Endodermal cell (in vitro differentiated cells): ENCODE data around the gene SMYD1. TPM values are rescaled to one million over a fixed set of nuclear protein-coding genes. Genes with fewer than 3 reads are reported as not detected.

Experiments
- DNase-seq: peaks from one replicate; pipeline ENCODE4 v3.0.0-alpha.2; 2017
- H3K27ac ChIP-seq: 2 replicates; pipeline ENCODE4 v1.5.1; 2013; ENCODE audit warnings: mild to moderate bottlenecking, low read depth, low read length, moderate library complexity
- H3K27me3 ChIP-seq: 2 replicates; pipeline ENCODE4 v1.6.1; 2013; ENCODE audit warnings: mild to moderate bottlenecking, low read length, moderate library complexity; ENCODE audit not compliant: insufficient read depth, control insufficient read depth, poor library complexity, severe bottlenecking
- H3K36me3 ChIP-seq: 2 replicates; pipeline ENCODE4 v1.7.0; 2013; ENCODE audit warnings: mild to moderate bottlenecking, low read length, moderate library complexity; ENCODE audit not compliant: control insufficient read depth, insufficient read depth
- H3K4me1 ChIP-seq: one replicate; pipeline ENCODE4 v1.7.0; 2013; ENCODE audit warnings: low read length; ENCODE audit not compliant: control insufficient read depth, insufficient read depth
- H3K4me3 ChIP-seq: 2 replicates; pipeline ENCODE4 v1.5.1; 2013; ENCODE audit warnings: mild to moderate bottlenecking, low read length, moderate library complexity
- H3K9ac ChIP-seq: 2 replicates; pipeline ENCODE4 v1.6.1; 2013; ENCODE audit warnings: mild to moderate bottlenecking, low read length, moderate library complexity; ENCODE audit not compliant: poor library complexity, severe bottlenecking; ENCODE audit errors: extremely low read depth
- H3K9me3 ChIP-seq: 2 replicates; pipeline ENCODE4 v1.6.1; 2013; ENCODE audit warnings: mild to moderate bottlenecking, low read length, moderate library complexity; ENCODE audit not compliant: control insufficient read depth
- H3K27ac Mint-ChIP-seq: 2 replicates; pipeline ENCODE4 v1.8.0; 2020; ENCODE audit warnings: mixed read lengths
- H3K27me3 Mint-ChIP-seq: 2 replicates; pipeline ENCODE4 v1.8.0; 2021; ENCODE audit warnings: mild to moderate bottlenecking, mixed read lengths; ENCODE audit not compliant: insufficient read depth
- H3K36me3 Mint-ChIP-seq: 2 replicates; pipeline ENCODE4 v1.8.0; 2020; ENCODE audit warnings: low read depth, mixed read lengths
- H3K4me1 Mint-ChIP-seq: 2 replicates; pipeline ENCODE4 v1.8.0; 2020; ENCODE audit warnings: mixed read lengths
- H3K4me3 Mint-ChIP-seq: 2 replicates; pipeline ENCODE4 v1.8.0; 2020; ENCODE audit warnings: mild to moderate bottlenecking, moderate library complexity, mixed read lengths
- H3K9me3 Mint-ChIP-seq: 2 replicates; pipeline ENCODE4 v1.8.0; 2020; ENCODE audit warnings: mild to moderate bottlenecking, mixed read lengths
- WGBS, 2 experiments: methylation state at CpG; one replicate each; pipeline versions ENCODE4 v1.1.5 to v1.1.7; 2013; ENCODE audit warnings: missing lambda C conversion rate in 2 of 2, mixed read lengths in 1 of 2; ENCODE audit not compliant: insufficient coverage in 1 of 2, insufficient read length in 1 of 2; 5-methylcytosine and 5-hydroxymethylcytosine counted together
- total RNA-seq, 2 donors: library from RNA; stranded (reverse); fragmentation: NEBNext Ultra II Directional in 1 of 2; extraction: Animal tissue kit (Norgen Biotek cat#: 25700) in 1 of 2; gene quantifications; 2 replicates in 1 of 2; 3 replicates in 1 of 2; pipeline ENCODE4 v1.2.1, GENCODE V29; 2021
- TF ChIP-seq, protein P1 (sequence below): fragments of 200-600 bp; sonication (generic); conservative IDR thresholded peaks from 2 replicates; pipeline ENCODE4 v1.5.0; 2021; ENCODE audit warnings: antibody characterized with exemption, mild to moderate bottlenecking

The SMYD1 gene
- total RNA-seq, 2 donors from 2014 or later, result not detected

DNA sequence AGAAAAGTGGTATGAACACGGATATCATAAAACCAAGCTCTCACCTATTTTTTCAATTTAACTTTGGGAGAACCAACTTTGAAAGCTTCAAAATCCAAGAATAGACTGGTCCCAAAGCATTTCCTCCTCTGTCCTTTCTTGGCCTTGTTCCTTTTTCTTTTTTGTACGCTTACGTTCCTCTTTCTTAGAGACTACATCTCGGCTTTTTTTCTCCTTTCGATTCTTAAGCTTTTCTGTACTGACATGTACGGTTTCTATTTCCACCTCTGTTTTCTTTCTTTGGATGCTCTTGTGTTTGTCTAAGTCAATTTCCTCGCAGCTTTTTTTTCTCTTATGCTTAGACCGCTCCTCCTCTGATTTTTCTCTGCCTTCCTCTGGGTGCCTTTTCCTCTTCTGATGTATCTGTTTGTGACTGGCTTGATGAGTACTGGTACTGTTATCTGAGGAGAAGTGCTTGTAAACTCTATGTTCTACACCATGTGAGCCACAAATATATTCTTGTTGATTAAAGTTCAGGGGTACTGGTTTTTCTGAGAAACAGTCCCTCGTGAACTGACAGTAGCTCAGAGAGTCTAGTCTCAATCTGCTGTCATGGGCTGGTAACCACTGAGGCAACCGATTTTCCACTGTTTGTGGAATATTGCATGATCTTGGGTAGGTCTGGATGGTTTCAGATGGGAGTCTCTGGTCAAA is 39.8 kb upstream of the SMYD1 start:
- no peak for DNase-seq
- TF ChIP-seq, protein P1, sequence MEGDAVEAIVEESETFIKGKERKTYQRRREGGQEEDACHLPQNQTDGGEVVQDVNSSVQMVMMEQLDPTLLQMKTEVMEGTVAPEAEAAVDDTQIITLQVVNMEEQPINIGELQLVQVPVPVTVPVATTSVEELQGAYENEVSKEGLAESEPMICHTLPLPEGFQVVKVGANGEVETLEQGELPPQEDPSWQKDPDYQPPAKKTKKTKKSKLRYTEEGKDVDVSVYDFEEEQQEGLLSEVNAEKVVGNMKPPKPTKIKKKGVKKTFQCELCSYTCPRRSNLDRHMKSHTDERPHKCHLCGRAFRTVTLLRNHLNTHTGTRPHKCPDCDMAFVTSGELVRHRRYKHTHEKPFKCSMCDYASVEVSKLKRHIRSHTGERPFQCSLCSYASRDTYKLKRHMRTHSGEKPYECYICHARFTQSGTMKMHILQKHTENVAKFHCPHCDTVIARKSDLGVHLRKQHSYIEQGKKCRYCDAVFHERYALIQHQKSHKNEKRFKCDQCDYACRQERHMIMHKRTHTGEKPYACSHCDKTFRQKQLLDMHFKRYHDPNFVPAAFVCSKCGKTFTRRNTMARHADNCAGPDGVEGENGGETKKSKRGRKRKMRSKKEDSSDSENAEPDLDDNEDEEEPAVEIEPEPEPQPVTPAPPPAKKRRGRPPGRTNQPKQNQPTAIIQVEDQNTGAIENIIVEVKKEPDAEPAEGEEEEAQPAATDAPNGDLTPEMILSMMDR, result no peak
- H3K36me3 Mint-ChIP-seq, result peaks cover 22% of the 10 kb centered on the region
- no peak overlapping the region for H3K4me3 ChIP-seq
- H3K27ac Mint-ChIP-seq, result no peak overlapping the region
- H3K27me3 ChIP-seq, result no peaks in the 10 kb centered on the region
- 92 to 99% methylated on average over 9 to 10 of the region's 10 CpGs for WGBS, 2 experiments
- H3K9me3 ChIP-seq, result no peaks in the 10 kb centered on the region
- H3K27me3 Mint-ChIP-seq, result no peaks in the 10 kb centered on the region
- H3K4me1 ChIP-seq, result no peaks in the 10 kb centered on the region
- no peaks in the 10 kb centered on the region for H3K4me1 Mint-ChIP-seq
- no peak overlapping the region for H3K9ac ChIP-seq
- no peak overlapping the region for H3K4me3 Mint-ChIP-seq
- no peaks in the 10 kb centered on the region for H3K9me3 Mint-ChIP-seq
- H3K36me3 ChIP-seq, result peaks cover 23% of the 10 kb centered on the region
- no peak overlapping the region for H3K27ac ChIP-seq

DNA sequence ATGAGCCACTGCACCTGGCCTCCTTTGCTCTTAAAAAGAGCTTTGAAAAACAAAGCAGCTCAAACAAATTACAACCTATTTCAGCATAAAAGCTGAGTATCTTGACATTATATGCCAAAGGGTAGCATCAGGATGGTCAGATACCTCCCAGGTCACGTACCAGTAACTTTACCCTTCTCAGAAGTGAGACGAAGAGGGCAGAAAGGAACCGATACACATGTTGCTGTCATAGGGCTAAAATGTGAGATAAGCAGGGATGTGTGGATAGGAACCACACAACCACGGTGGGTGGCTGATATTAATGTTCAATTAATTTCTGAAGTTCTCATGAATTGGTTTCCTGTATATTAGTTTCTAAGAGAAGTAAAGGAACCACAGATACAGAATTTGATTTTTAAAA is 38.7 kb upstream of the SMYD1 start:
- no peak for DNase-seq
- no peaks in the 10 kb centered on the region for H3K9me3 ChIP-seq
- no peak overlapping the region for H3K9ac ChIP-seq
- H3K36me3 Mint-ChIP-seq, result peaks cover 28% of the 10 kb centered on the region
- 95 to 100% methylated on average over 3 to 4 of the region's 4 CpGs for WGBS, 2 experiments
- no peaks in the 10 kb centered on the region for H3K4me1 ChIP-seq
- no peak overlapping the region for H3K4me3 Mint-ChIP-seq
- H3K36me3 ChIP-seq, result peaks cover 29% of the 10 kb centered on the region
- no peaks in the 10 kb centered on the region for H3K4me1 Mint-ChIP-seq
- no peak overlapping the region for H3K4me3 ChIP-seq
- H3K27me3 Mint-ChIP-seq, result no peaks in the 10 kb centered on the region
- H3K27ac ChIP-seq, result no peak overlapping the region
- H3K9me3 Mint-ChIP-seq, result no peaks in the 10 kb centered on the region
- no peak overlapping the region for H3K27ac Mint-ChIP-seq
- no peaks in the 10 kb centered on the region for H3K27me3 ChIP-seq
- TF ChIP-seq, protein P1, result no peak

DNA sequence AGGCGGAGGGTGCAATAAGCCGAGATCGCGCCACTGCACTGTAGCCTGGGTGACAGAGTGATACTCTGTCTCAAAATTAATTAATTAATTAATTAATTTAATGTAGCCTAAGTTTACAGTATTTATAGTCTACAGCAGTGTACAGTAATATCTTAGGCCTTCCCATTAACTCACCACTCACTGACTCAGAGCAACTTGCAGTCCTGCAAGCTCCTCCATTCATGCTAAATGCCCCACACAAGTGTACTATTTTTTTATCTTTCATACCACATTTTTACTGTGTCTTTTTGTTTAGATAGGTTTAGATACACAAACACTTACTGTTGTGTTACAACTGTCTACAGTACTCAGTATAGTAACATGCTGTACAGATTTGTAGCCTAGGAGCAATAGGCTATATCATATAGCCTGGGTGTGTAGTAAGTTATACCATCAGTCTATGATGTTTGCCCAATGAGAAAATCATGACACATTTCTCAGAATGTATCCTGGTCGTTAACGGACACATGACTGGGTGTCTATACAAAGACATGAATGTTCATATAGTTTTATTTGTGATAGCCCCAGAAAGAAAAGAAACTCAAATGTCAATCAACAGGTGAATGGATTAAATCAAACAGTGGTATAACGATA is 35.4 kb upstream of the SMYD1 start:
- Mint-ChIP-seq H3K9me3 (no peaks in the 10 kb centered on the region), H3K36me3 (peaks cover 29% of the 10 kb centered on the region), H3K4me3 (no peak overlapping the region), H3K27me3 (no peaks in the 10 kb centered on the region), H3K27ac (no peak overlapping the region), H3K4me1 (no peaks in the 10 kb centered on the region)
- TF ChIP-seq, protein P1, result no peak
- no peaks in the 10 kb centered on the region for H3K9me3 ChIP-seq
- H3K27ac ChIP-seq, result no peak overlapping the region
- H3K9ac ChIP-seq, result no peak overlapping the region
- H3K4me1 ChIP-seq, result no peaks in the 10 kb centered on the region
- no peaks in the 10 kb centered on the region for H3K27me3 ChIP-seq
- H3K36me3 ChIP-seq, result peaks cover 42% of the 10 kb centered on the region
- H3K4me3 ChIP-seq, result no peak overlapping the region
- WGBS, 2 experiments, result 94 to 95% methylated on average over 2 to 5 of the region's 7 CpGs
- no peak for DNase-seq
